Activated B cell treated with CpG ODN at 0.5 μM for 24 hours (primary cell): ENCODE data around the gene SNRPB2. TPM values are rescaled to one million over a fixed set of nuclear protein-coding genes. Genes with fewer than 3 reads are reported as not detected.

ENCODE experiments used
- ATAC-seq: fragments of 200-7000 bp; cut with Tn5 transposase; one replicate; pipeline ENCODE4 v1.10.0; 2021; ENCODE audit warnings: low read depth, mild to moderate bottlenecking, moderate library complexity
- CTCF ChIA-PET: fragments of 350-600 bp; sonication (Branson Sonifier 250); formaldehyde crosslinking; loops from one replicate; lab custom pipeline; 2021; ENCODE audit warnings: antibody characterized with exemption; lab: Charles Lee
- POLR2A ChIA-PET: fragments of 350-600 bp; sonication (Branson Sonifier 250); formaldehyde crosslinking; loops from one replicate; lab custom pipeline; 2021; ENCODE audit warnings: antibody characterized with exemption; lab: Charles Lee
- DNase-seq: peaks from one replicate; pipeline ENCODE4 v3.0.0; 2022
- H3K27ac Mint-ChIP-seq: one replicate; pipeline ENCODE4 v1.8.0; 2020; ENCODE audit warnings: mixed read lengths
- H3K27me3 Mint-ChIP-seq: one replicate; pipeline ENCODE4 v1.8.0; 2021; ENCODE audit warnings: mixed read lengths
- H3K36me3 Mint-ChIP-seq: one replicate; pipeline ENCODE4 v1.8.0; 2021; ENCODE audit warnings: low read depth, mixed read lengths
- H3K4me1 Mint-ChIP-seq: one replicate; pipeline ENCODE4 v1.8.0; 2021; ENCODE audit warnings: mixed read lengths
- H3K4me3 Mint-ChIP-seq: one replicate; pipeline ENCODE4 v1.8.0; 2020; ENCODE audit warnings: mild to moderate bottlenecking, mixed read lengths
- H3K9me3 Mint-ChIP-seq: one replicate; pipeline ENCODE4 v1.8.0; 2020; ENCODE audit warnings: mixed read lengths
- intact Hi-C: fragments of 100-400 bp; cut with micrococcal nuclease; formaldehyde crosslinking; loops from one replicate; pipeline ENCODE4 v1.15.1; 2024
- total RNA-seq: library from RNA; stranded (reverse); gene quantifications from 2 replicates; pipeline ENCODE4 v1.2.3, GENCODE V29; 2022
- TF ChIP-seq, protein P1 (sequence below): fragments of 200-600 bp; IDR thresholded peaks from one replicate; pipeline ENCODE4 v1.8.0; 2022; ENCODE audit warnings: antibody characterized with exemption, mild to moderate bottlenecking

SNRPB2 gene
- total RNA-seq, result 61.1 and 66.3 TPM in 2 replicates

DNA sequence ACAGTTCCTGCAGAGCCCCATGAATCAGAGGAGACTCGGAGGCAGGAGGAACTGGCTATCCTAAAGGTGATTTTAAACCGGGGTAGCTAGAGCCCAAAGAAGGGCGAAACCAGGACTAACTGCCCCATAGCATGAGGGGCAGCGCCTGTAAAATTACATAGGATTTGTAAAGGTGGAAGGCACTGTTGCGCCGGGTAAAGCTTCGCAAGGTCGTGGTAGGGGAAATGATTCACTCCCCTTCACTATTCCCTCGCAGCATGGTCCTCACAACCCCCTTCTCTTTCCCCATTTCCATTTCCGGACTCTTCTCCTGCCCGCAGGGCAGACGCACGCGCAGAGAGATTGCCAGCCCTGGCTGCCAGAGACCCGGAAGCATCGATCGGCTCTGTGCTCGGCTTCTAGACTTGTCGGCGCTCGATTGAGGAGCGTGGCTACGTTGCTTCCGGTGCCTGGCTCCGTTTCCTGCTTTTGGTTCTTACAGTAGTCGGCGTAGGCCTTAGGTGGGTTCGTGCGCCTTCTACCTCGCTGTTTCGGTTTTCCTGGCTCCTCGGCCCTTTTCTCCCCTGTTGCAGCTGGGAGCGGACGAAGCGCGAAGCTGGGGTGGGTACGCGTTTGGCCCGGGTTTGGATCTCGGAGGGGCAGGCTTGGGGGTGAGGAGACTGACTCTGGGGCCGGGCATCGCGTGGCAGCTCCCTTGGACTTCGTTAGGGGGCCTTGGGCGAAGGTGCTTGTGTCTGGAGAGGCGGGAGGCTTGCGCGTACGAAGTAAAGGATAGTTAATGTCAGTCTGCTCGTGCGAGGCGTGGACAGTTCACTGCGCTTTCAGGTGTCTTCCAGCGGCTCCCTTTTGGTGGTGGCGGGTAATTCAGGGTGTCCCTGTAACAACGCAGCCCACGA is at the start of gene SNRPB2:
SNRPB2 (plus strand) TSS at position 462 of the 896 bp plus-strand sequence. CDS start 1,677 bp downstream, outside the sequence.
- peaks cover 17% of the 10 kb centered on the region for H3K27me3 Mint-ChIP-seq
- intact Hi-C loops, result loop anchor here (1.0 to 2.0 kb wide), 2 partner anchors 157 to 1777 kb away; partner anchors contain the start of genes KIF16B and SEC23B
- peaks cover 6% of the 10 kb centered on the region for H3K9me3 Mint-ChIP-seq
- ATAC-seq (peak; percentile 97), DNase-seq (peak; percentile 76)
- H3K4me1 Mint-ChIP-seq, result peaks cover 31% of the 10 kb centered on the region
- peak within 1 kb of the TSS; percentile 100 for H3K4me3 Mint-ChIP-seq
- CTCF ChIA-PET, result no interaction called here
- H3K27ac Mint-ChIP-seq, result peak within 1 kb of the TSS; percentile 99
- peaks cover 47% of the 10 kb centered on the region for H3K36me3 Mint-ChIP-seq
- POLR2A ChIA-PET, result interaction anchor here (1.0 kb wide), 2 partner anchors 155 to 1558 kb away, joined by 4 to 5 read pairs; partner anchors contain the start of gene ZNF133
- TF ChIP-seq, protein P1, sequence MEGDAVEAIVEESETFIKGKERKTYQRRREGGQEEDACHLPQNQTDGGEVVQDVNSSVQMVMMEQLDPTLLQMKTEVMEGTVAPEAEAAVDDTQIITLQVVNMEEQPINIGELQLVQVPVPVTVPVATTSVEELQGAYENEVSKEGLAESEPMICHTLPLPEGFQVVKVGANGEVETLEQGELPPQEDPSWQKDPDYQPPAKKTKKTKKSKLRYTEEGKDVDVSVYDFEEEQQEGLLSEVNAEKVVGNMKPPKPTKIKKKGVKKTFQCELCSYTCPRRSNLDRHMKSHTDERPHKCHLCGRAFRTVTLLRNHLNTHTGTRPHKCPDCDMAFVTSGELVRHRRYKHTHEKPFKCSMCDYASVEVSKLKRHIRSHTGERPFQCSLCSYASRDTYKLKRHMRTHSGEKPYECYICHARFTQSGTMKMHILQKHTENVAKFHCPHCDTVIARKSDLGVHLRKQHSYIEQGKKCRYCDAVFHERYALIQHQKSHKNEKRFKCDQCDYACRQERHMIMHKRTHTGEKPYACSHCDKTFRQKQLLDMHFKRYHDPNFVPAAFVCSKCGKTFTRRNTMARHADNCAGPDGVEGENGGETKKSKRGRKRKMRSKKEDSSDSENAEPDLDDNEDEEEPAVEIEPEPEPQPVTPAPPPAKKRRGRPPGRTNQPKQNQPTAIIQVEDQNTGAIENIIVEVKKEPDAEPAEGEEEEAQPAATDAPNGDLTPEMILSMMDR, result no peak

DNA sequence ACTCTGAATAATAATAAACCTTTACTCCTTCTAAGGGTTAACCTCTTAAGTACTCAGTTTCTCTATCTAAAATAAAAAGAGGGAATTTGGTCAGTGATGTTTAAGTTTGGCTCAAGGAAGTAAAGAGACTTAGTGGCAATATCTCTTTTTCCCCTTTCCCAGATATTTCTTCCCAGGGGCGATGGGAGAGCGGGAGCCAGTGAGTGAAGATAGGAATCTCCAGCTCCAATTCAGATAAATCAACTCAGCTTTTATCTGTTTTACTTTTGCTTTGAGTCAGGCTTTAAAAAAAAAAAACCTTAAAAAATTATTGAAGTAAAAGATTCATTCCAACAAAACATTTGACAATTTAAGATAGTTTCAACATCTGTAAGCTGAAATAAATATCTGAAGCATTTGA is 45.4 kb upstream of the SNRPB2 start:
- H3K9me3 Mint-ChIP-seq, result no peaks in the 10 kb centered on the region
- intact Hi-C loops, result no loop called here
- CTCF ChIA-PET, result no interaction called here
- TF ChIP-seq, protein P1, result no peak
- H3K36me3 Mint-ChIP-seq, result no peaks in the 10 kb centered on the region
- no peaks in the 10 kb centered on the region for H3K4me1 Mint-ChIP-seq
- H3K27ac Mint-ChIP-seq, result no peak overlapping the region
- no peak for DNase-seq
- H3K27me3 Mint-ChIP-seq, result peaks cover 3% of the 10 kb centered on the region
- ATAC-seq, result no peak
- no peak overlapping the region for H3K4me3 Mint-ChIP-seq
- POLR2A ChIA-PET, result no interaction called here

DNA sequence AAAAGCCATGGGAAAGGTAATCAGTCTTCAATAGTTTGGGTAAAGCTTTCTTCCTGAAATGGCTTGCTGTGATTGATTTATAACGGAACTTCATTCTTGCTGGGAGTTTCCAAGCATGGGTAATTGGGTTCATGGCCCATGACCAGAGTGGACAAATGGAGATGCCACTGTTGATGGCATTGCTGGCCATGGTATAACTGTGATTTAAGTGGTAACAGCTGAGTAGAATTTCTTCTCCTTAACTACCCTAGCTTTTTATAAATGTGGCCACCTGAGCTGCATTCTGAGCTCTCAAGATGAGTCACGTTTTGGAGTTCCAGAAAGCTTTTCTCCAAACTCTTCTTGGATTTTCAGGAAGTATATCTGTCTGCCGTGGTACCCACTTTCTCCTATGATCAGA is 39.9 kb upstream of the SNRPB2 start:
- ChIA-PET POLR2A (no interaction called here), CTCF (interaction anchor here (1.2 kb wide), 1 partner anchor 71 kb away, joined by 3 read pairs; no protein-coding TSS in a partner anchor)

DNA sequence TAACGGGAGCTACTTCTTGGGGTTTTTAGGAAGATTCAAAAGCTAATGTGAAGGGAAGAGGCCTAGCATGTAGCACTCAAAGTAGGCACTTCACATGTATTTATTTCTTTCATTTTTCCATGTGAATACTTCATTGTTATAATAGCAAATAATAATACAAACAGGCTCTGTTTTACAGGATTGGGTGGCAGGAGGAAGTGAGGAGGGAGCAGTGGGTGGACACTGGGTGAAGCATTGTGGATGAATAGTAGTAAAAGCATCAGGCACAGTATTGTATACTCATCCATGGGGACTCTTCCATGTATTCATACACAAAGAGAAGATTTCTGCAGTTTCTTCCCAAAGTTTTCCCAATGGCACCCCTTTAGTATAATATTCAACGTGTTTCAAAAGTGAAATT is 38.4 kb upstream of the SNRPB2 start:
- POLR2A ChIA-PET, result no interaction called here
- Mint-ChIP-seq H3K27me3 (peaks cover 30% of the 10 kb centered on the region), H3K9me3 (no peaks in the 10 kb centered on the region), H3K36me3 (no peaks in the 10 kb centered on the region), H3K27ac (no peak overlapping the region), H3K4me1 (no peaks in the 10 kb centered on the region), H3K4me3 (no peak overlapping the region)
- TF ChIP-seq, protein P1, result no peak
- intact Hi-C loops, result no loop called here
- no peak for ATAC-seq
- CTCF ChIA-PET, result no interaction called here
- no peak for DNase-seq

More for the DNA sequence above, 39.9 kb upstream of the SNRPB2 start:
- DNase-seq (no peak), ATAC-seq (no peak)
- TF ChIP-seq, protein P1, result no peak
- Mint-ChIP-seq H3K4me1 (no peaks in the 10 kb centered on the region), H3K27ac (no peak overlapping the region), H3K9me3 (no peaks in the 10 kb centered on the region), H3K27me3 (peaks cover 24% of the 10 kb centered on the region), H3K36me3 (no peaks in the 10 kb centered on the region), H3K4me3 (no peak overlapping the region)
- intact Hi-C loops, result no loop called here

DNA sequence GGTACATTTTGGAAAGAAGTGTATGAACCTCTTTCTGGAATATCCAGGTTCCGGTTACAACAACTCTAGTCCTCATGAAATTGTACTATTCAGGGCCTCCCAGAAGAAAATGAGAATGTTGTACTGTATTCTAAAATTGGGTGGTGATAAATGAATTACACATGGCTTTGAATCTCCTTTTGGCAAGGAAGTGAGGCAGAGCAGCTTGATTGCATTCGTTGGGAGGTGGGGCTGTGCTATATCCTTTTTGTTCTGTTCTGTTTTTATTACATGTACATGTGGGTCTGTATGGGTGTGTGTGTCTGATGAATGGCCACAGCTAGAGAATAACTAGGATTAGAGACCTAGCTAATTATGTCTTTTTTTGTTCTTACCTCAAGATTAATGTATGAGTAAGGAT is 37.8 kb upstream of the SNRPB2 start:
- ATAC-seq (no peak), DNase-seq (no peak)
- H3K4me3 Mint-ChIP-seq, result no peak overlapping the region
- H3K36me3 Mint-ChIP-seq, result no peaks in the 10 kb centered on the region
- intact Hi-C loops, result no loop called here
- no peak overlapping the region for H3K27ac Mint-ChIP-seq
- no peaks in the 10 kb centered on the region for H3K9me3 Mint-ChIP-seq
- TF ChIP-seq, protein P1, result no peak
- CTCF ChIA-PET, result no interaction called here
- POLR2A ChIA-PET, result no interaction called here
- H3K27me3 Mint-ChIP-seq, result peaks cover 35% of the 10 kb centered on the region
- no peaks in the 10 kb centered on the region for H3K4me1 Mint-ChIP-seq
